Measurements from ENCODE around the gene DPRX.

Gene DPRX

GRCh38 chr19:53631949-53632407 is at the start of gene DPRX:
Gene DPRX (plus strand): TSS chr19:53631999. CDS start chr19:53632107, 108 bp downstream.
- no peak for DNase-seq (ENCODE audit: low read depth, low spot score)

GRCh38 chr19:53583181-53583580 is 48.6 kb upstream of the DPRX start:
- no peak for DNase-seq (ENCODE audit: low read depth, low spot score)

- no peak for DNase-seq (ENCODE audit: low read depth, low spot score)
Observed at GRCh38 chr19:53586277-53586691, 45.5 kb upstream of the DPRX start.

GRCh38 chr19:53594811-53595509 is 36.8 kb upstream of the DPRX start:
- DNase-seq (ENCODE audit: low read depth, low spot score): no peak

GRCh38 chr19:53595510-53595867 is 36.3 kb upstream of the DPRX start:
- DNase-seq (ENCODE audit: low read depth, low spot score): no peak

GRCh38 chr19:53596056-53596455 is 35.7 kb upstream of the DPRX start:
- DNase-seq (ENCODE audit: low read depth, low spot score): no peak

- no peak for DNase-seq (ENCODE audit: low read depth, low spot score)
Observed at GRCh38 chr19:53597023-53597422, 34.8 kb upstream of the DPRX start.

- no peak for DNase-seq (ENCODE audit: low read depth, low spot score)
Observed at GRCh38 chr19:53598361-53598760, 33.4 kb upstream of the DPRX start.

GRCh38 chr19:53600217-53600616 is 31.6 kb upstream of the DPRX start:
- DNase-seq (ENCODE audit: low read depth, low spot score): no peak

GRCh38 chr19:53606031-53606430 is 25.8 kb upstream of the DPRX start:
- DNase-seq (ENCODE audit: low read depth, low spot score): no peak

- no peak for DNase-seq (ENCODE audit: low read depth, low spot score)
Observed at GRCh38 chr19:53608381-53608780, 23.4 kb upstream of the DPRX start.

GRCh38 chr19:53612762-53613526 is 18.9 kb upstream of the DPRX start:
- no peak for DNase-seq (ENCODE audit: low read depth, low spot score)

- no peak for DNase-seq (ENCODE audit: low read depth, low spot score)
Observed at GRCh38 chr19:53621885-53622740, 9.7 kb upstream of the DPRX start.

- DNase-seq (ENCODE audit: low read depth, low spot score): no peak
Observed at GRCh38 chr19:53624771-53625545, 6.8 kb upstream of the DPRX start.

GRCh38 chr19:53626486-53626885 is 5.3 kb upstream of the DPRX start:
- DNase-seq (ENCODE audit: low read depth, low spot score): no peak

- DNase-seq (ENCODE audit: low read depth, low spot score): no peak
Observed at GRCh38 chr19:53626976-53627375, 4.8 kb upstream of the DPRX start.

GRCh38 chr19:53634768-53635167 is 3.0 kb downstream of the DPRX start:
- DNase-seq (ENCODE audit: low read depth, low spot score): no peak

- DNase-seq (ENCODE audit: low read depth, low spot score): no peak
Observed at GRCh38 chr19:53639471-53639870, 7.7 kb downstream of the DPRX start.

GRCh38 chr19:53642381-53643099 is 10.7 kb downstream of the DPRX start:
- DNase-seq (ENCODE audit: low read depth, low spot score): no peak

- no peak for DNase-seq (ENCODE audit: low read depth, low spot score)
Observed at GRCh38 chr19:53644061-53644816, 12.4 kb downstream of the DPRX start.
